GM18505 (cell line): ENCODE results near the gene VPS52.

Experiments
- ATAC-seq: cut with Tn5 transposase; IDR thresholded peaks from one replicate; pipeline ENCODE4 v1.9.1; 2021; ENCODE audit not compliant: unreplicated experiment
- POLR2A ChIP-seq: IDR thresholded peaks from 4 replicates; pipeline ENCODE4 v1.6.1; 2011; ENCODE audit warnings: borderline replicate concordance; ENCODE audit not compliant: insufficient read depth, insufficient read length; ENCODE audit errors: extremely low read depth

VPS52 gene

DNA sequence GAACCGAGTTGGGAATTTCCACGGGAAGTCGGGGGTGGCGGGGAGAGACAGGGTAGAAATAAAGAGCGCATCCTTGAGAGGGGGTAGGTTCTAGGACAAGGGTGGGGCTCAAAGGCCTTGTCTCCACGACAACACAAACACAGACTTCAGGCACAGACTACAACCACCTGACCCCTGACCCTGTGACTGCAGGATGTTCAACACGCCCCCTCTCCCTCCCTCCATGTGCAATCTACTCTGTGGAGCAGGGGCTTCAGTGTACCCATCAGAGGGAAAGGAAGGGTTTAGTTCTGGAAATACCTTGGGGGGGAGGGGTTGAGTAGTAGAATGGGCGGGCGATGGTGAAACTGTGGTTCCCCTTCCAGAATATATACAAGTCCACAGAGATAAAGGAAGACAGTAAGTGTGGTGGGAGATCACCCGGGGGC lies 42.9 kb upstream of the VPS52 start:
- no peak for ATAC-seq
- TF ChIP-seq POLR2A = no peak

DNA sequence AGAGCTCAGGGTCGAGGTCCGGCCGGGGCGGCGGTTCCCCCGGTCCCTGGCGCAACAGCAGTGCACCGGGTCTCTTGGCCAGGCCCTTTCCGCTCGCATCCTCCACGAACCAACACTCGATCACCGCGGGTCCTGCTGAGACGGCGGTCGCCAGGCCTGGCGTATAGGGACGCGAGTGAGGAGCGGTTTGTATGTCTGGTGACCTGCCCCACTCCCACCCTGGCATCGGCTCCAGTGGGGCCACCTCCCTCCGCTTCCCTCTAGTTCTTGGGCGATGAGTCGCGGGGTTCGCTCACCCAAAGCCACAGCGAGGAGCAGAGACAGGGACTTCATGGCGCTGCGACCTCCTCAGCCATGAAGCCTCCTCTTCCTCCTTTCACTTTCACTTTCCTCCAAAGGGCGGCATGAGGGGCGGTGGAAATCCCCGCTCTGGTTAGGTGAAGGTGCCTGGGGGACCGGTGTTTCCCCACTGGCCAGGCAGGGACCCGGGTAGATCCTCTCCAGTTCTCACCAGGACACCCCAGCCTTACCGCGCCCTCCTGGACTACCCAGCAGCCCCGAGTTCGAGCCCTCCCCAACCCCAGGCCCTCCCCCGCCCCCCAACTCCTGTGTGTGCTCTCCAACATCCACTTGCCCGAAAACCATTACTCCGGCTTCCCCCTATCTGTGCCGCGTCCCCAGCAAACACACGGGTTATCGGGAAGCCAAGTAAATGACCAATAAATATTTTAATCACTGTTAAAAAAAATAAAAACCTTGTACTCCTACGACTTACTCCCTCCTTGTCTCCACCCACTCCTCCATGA lies 42.2 kb upstream of the VPS52 start, which contains the start of gene TAPBP:
TSS of gene TAPBP (minus strand) at position 370 of the 806 bp plus-strand sequence. CDS start at position 333, 37 bp downstream.
- peak; percentile 30 for ATAC-seq
- TF ChIP-seq POLR2A = peak; percentile 84

DNA sequence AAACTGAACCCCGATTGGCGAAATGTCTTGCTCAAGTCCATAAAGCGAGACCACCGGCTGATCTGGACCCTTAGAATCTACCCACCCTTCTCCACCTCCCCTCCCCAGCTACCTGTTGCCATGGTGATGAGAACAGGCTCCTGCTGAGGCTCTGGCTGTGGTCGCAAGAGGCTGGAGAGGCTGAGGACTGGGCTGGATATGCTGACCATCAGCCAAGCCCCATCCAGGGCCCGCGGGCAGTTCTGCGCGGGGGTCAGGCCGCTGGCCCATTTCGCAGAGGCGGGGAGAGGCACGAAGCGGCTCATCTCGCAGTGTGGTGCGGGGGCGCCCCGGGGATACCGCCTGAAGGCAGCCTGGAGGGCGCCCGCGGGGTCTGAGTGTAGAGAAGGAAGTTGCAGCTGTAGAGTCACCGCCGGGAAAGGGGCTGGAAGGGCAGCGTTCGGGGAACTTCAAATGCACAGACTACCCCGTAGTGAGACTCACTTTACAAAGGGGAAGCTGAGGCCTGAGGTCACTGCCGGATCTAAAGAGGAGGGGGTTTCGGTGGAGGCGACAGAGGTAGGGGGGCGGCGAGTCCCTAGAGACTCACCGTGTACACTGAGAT lies 41.5 kb upstream of the VPS52 start:
- no peak for ATAC-seq
- no peak for TF ChIP-seq POLR2A

DNA sequence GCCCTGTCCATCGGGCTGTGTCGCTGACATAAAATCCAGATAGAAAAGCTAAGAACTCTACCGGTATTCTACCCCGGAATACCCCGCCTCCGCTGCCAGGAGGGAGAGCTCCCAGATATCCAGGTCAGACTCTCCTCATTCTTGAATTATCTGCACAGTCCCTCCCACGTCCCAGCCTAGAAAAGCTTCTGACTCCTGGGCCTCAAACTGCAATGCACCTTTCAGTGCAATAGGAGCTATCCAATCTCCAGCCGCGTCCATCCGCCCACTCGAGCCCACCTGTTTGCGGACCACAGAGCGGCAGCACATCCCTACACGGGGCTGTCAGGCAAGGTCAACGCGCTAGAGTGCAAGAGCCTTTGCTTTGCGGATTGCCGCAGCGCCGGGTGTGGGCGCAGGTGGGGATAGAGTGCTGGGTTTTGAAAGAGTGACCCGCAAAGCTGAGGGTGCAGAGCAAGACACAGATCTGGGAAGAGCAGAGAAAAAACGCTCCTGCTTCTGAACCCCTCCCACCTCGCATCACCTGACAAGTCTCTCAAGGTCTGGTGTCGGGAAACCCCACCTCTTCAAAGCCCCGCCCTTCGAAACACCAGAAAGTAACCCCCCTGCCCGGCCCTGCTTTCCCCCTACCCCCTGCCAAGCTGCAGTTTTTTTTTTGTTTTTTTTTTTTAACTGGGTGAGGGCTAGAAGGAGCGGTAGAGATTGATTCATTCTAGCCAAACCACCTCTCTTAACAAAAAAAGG lies 40.9 kb upstream of the VPS52 start:
- TF ChIP-seq POLR2A = no peak
- no peak for ATAC-seq

DNA sequence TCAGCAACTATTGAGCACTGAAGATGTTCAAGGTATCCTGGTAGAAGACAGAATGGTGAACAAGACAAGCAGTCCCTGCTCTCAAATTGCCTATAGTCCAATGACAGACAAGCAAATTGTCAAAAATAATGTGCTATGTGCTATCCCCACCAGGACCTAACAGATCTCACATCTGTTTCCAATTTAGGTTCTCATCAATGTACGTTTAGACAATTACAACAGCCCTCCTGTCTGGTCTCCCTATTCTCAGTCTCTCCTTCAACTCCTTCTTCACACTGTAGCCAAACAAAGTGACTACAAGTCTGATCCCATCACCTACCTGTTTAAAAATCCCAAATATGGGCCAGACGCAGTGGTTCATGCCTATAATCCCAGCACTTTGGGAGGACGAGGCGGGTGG lies 34.7 kb upstream of the VPS52 start:
- TF ChIP-seq POLR2A = no peak
- ATAC-seq = no peak

DNA sequence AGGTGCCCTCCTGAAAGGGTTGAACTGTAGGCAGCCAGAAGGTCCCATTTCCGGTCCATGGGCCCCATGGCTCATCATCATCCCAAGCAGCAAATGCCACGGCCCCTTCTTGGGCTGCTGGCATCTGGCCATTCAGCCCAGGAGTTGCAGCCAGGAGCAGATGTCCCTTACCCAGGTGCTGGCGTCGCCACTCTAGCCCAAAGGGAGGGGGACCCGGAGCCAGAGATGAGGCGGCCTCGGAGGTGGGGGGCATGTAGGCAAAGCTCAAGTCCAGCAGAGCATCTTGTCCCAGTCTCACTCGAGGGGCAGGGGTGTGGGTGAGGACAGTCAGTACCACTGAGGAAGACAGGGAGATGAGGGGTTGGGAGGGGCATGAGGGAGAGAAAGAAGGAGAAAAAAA lies 33.4 kb upstream of the VPS52 start:
- no peak for ATAC-seq
- no peak for TF ChIP-seq POLR2A

DNA sequence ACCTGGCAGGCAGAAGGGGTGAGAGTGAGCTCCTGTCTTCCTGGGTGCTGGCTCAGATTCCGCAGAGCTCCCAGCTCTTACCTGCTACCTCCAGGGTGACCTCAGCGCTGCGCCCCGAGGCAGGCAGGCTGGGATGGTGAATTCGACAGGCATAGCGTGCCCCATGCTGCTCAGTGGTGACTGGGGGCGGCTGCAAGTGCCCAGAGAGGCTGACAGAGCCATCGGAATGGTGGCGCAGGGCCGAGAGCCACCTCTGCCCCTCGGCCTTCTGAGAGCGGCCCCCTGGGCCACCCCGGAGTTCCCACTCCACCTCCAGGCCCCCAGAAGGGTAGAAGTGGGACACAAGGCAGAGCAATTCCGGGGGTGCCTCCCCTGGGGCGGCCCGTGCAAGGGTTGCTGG lies 32.5 kb upstream of the VPS52 start:
- TF ChIP-seq POLR2A = no peak
- no peak for ATAC-seq

DNA sequence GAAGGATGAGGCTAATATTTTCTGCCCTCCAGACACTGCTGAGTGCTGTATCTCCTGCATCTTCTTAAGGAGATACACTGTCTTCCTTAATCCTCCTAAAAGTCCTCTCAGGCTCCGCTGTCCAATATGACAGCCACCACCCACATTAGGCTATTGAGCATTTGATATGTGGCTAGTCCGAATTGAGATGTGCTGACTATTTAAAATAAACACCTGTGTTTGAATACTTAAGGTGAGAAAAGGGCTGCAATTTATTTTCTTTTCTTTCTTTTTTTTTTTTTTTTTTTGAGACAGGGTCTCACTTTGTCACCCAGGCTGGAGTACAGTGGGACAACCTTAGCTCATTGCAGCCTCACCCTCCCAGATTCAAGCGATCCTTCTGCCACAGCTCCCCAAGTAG lies 30.2 kb upstream of the VPS52 start:
- no peak for TF ChIP-seq POLR2A
- no peak for ATAC-seq

DNA sequence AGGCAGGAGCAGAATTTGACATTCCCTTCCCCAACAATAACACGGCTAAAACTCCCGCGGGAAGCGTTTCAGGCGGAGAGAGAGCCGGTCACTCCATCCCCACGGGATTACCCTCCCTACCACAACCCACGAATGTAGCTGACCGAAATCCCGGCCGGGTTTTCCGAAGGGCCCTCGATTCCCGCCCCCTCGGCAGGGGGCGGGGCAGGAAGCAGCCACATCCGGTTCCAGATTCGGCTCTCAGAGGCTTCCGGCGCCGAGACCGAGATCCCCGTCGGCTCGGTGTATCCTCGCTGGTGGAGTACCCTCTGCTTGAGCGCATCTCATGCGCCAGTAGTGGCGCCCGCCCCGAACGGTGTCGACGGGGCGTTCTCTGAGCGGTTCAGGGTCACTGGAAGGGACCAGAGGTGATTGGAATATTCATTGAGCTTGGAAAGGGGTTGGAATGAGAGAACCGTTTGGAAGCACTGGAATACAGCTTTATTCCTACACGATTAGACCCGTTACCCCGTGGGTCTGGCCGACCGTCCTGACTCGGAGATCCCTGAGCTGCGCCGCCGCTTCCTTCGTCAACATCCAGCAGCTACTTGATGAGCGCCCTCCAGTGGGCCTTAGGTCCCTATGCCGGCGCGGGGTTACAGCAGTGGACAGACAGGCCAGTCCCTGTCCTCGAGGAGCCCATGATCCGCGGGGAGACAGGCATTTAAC lies 27.7 kb upstream of the VPS52 start:
- peak; percentile 55 for ATAC-seq
- peak; percentile 92 for TF ChIP-seq POLR2A

DNA sequence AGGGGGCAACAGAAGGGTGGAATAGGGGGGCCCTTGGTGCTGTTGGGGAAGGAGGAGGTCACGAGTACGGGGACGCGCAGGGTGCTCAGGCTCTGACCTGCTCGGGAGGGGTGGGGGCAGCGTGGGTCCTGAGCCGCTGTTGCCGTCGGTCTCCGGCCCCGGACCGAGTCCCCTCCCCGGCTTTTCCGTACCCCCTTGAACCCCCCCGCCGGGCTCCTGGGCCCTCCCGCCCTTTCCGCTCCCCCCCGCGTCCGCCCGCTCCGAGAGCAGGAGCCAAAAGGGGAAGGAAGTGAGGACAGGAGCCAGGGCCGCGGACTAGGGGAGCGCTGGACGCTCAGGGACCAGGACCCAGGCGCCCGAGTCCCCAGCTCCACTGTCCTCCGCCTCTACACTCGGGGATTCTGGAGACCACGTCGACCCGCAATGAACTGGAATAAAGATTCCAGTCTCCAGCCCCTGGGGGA lies 27.1 kb upstream of the VPS52 start, which contains the start of gene RGL2:
TSS of gene RGL2 (minus strand) at position 170 of the 464 bp plus-strand sequence. CDS start 332 bp downstream, outside the sequence.
- peak; percentile 8 for ATAC-seq
- no peak for TF ChIP-seq POLR2A

DNA sequence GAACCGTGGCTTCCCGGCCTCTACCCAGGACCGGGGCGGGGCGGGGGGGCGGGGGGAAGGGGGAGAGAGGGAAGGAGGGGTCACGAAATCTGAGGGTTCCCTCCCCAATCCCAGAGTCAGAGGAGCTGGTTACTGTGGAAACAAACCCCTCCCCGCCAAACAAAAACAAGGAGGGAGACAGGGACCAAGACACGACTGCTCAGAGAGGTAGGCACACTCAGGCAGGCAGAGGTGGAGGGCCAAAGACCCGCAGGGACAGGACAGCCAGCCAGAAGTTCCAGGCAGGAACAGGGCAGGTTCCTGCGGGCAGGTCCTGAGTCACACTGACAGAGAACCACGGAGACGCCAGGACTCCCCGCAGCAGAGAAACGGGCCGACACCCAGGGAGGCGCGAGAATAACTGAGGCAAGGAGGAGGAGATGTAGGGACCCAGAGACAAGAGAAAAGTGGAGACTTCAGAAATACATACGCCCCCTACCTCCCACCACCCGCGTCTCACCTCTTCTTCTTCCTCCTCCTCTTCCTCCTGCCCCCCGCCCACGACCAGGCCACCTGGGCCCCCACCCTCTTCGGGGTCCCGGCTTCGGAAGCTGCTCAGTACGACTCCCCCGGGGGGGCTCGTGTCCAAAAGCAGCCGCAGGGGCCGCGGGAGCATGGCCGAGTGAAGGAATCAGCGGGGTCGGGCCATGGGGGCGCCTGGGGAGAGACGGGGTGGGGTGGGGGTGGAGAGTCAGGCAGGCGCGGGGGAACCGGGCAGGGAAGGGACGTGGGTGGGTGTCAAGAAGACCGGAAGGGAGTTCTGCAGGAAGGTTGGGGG lies 26.5 kb upstream of the VPS52 start:
- peak; percentile 15 for TF ChIP-seq POLR2A
- no peak for ATAC-seq

DNA sequence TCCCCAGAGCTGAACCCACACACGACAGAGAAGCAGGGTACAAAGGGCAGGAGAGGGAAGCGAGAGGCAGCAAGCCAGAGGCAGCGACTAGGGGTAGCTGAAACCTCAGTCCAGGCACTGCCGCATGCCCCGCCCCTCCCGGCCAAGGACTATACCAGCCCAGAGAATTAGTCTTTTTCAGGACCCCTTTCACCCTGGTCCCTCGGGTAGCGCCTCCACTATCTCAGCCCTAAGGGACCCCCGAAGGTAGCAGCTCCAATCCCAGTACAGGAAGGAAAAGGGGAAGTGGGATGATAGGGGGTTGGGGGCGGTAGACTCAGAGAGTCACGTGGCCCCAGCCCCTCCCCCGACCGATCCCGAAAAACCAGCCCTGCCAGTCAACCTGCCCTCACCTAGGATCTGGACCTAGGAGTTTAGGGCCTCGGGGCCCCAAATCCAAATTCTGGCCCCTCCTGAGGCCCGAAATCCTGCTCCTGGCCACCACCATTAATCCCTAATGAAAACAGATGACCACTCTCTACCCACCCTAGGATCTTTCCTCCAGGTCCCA lies 25.8 kb upstream of the VPS52 start:
- TF ChIP-seq POLR2A = no peak
- ATAC-seq = no peak
